B cell (primary cell): ENCODE results near the gene PORCN. TPM values are rescaled to one million over a fixed set of nuclear protein-coding genes. Genes with fewer than 3 reads are reported as not detected.
A peak's percentile ranks its signal among the peaks of the same experiment; 100 is the strongest.

Experiments
- ATAC-seq: fragments of 200-7000 bp; cut with Tn5 transposase; one replicate; pipeline ENCODE4 v1.10.0; 2021; ENCODE audit warnings: low read depth, mild to moderate bottlenecking, moderate number of reproducible peaks, moderate library complexity
- CTCF ChIA-PET: fragments of 350-600 bp; sonication (Branson Sonifier 250); formaldehyde crosslinking; loops from one replicate; lab custom pipeline; 2021; ENCODE audit warnings: antibody characterized with exemption, inconsistent platforms; lab: Charles Lee
- POLR2A ChIA-PET: fragments of 350-600 bp; sonication (Branson Sonifier 250); formaldehyde crosslinking; loops from one replicate; lab custom pipeline; 2021; ENCODE audit warnings: antibody characterized with exemption; lab: Charles Lee
- DNase-seq: peaks from one replicate; pipeline ENCODE4 v3.0.0; 2013
- H2AFZ ChIP-seq: 2 replicates; pipeline ENCODE4 v1.6.1; 2012; ENCODE audit warnings: mild to moderate bottlenecking, low read depth, low read length; ENCODE audit not compliant: insufficient read depth, poor library complexity, severe bottlenecking
- H3K27ac ChIP-seq, 2 donors: 1 replicate in 1 of 2; 2 replicates in 1 of 2; pipeline ENCODE4 v1.5.1; 2012 to 2013; ENCODE audit warnings: low read length in 2 of 2, mild to moderate bottlenecking in 2 of 2, moderate library complexity in 1 of 2
- H3K27me3 ChIP-seq, 4 experiments: fragments of 200-600 bp in 1 of 4; sonication (generic) in 1 of 4; replicated peaks in 1 of 4; 1 replicate in 2 of 4; 2 replicates in 2 of 4; pipeline versions ENCODE4 v1.6.1 to v1.7.0; 2013 to 2016; ENCODE audit warnings: low read length in 3 of 4, mild to moderate bottlenecking in 2 of 4, mixed read lengths in 1 of 4, moderate library complexity in 1 of 4; ENCODE audit not compliant: insufficient read depth in 4 of 4, control insufficient read depth in 3 of 4; ENCODE audit errors: control extremely low read depth in 1 of 4
- H3K36me3 ChIP-seq, 2 experiments: replicated peaks in 1 of 2; 1 replicate in 1 of 2; 2 replicates in 1 of 2; pipeline versions ENCODE4 v1.6.1 to v1.7.1; 2013; ENCODE audit warnings: low read length in 1 of 2; ENCODE audit not compliant: insufficient read depth in 2 of 2, control insufficient read depth in 1 of 2; ENCODE audit errors: control extremely low read depth in 1 of 2, extremely low read depth in 1 of 2
- H3K4me1 ChIP-seq, 2 donors: fragments of 200-600 bp in 1 of 2; sonication (generic) in 1 of 2; 1 replicate in 1 of 2; 2 replicates in 1 of 2; pipeline versions ENCODE4 v1.5.1 to v1.6.1; 2013 to 2017; ENCODE audit warnings: low read length in 2 of 2; ENCODE audit not compliant: control insufficient read depth in 2 of 2, insufficient read depth in 2 of 2
- H3K4me2 ChIP-seq: replicated peaks from 2 replicates; pipeline ENCODE3; 2012; ENCODE audit warnings: mild to moderate bottlenecking, low read depth, low read length; ENCODE audit not compliant: poor library complexity, severe bottlenecking
- H3K4me3 ChIP-seq, 5 experiments: fragments of 200-600 bp in 1 of 5; sonication (generic) in 1 of 5; 1 replicate in 3 of 5; 2 replicates in 2 of 5; pipeline versions ENCODE4 v1.5.1 to v1.7.0; 2011 to 2016; ENCODE audit warnings: low read length in 4 of 5, mild to moderate bottlenecking in 4 of 5, low read depth in 2 of 5, control low read depth in 1 of 5, moderate library complexity in 1 of 5; ENCODE audit not compliant: insufficient read depth in 1 of 5; ENCODE audit errors: control extremely low read depth in 1 of 5, extremely low read depth in 1 of 5
- H3K79me2 ChIP-seq: fragments of 200-600 bp; sonication (generic); one replicate; pipeline ENCODE4 v1.6.0; 2016; ENCODE audit warnings: low read length; ENCODE audit not compliant: control insufficient read depth, insufficient read depth
- H3K9ac ChIP-seq: fragments of 200-600 bp; sonication (generic); 2 replicates; pipeline ENCODE4 v1.6.1; 2017; ENCODE audit warnings: mild to moderate bottlenecking, low read length, moderate library complexity
- H3K9me3 ChIP-seq, 3 donors: one replicate each; pipeline versions ENCODE4 v1.6.1 to v1.7.1; 2013; ENCODE audit warnings: low read length in 2 of 3; ENCODE audit not compliant: control insufficient read depth in 2 of 3, insufficient read depth in 1 of 3; ENCODE audit errors: control extremely low read depth in 1 of 3
- H4K20me1 ChIP-seq: 2 replicates; pipeline ENCODE4 v1.6.0; 2012; ENCODE audit warnings: mild to moderate bottlenecking, low read length; ENCODE audit not compliant: insufficient read depth, control insufficient read depth, poor library complexity, severe bottlenecking
- H3K27ac Mint-ChIP-seq: one replicate; pipeline ENCODE4 v1.8.0; 2021; ENCODE audit warnings: mixed read lengths
- H3K27me3 Mint-ChIP-seq: one replicate; pipeline ENCODE4 v1.8.0; 2021; ENCODE audit warnings: mixed read lengths
- H3K4me1 Mint-ChIP-seq: one replicate; pipeline ENCODE4 v1.8.0; 2021; ENCODE audit warnings: mixed read lengths
- H3K4me3 Mint-ChIP-seq: one replicate; pipeline ENCODE4 v1.8.0; 2021; ENCODE audit warnings: mixed read lengths
- H3K9me3 Mint-ChIP-seq: one replicate; pipeline ENCODE4 v1.8.0; 2022; ENCODE audit warnings: mixed read lengths; ENCODE audit not compliant: insufficient read depth
- CTCF ChIP-seq: fragments of 200-600 bp; IDR thresholded peaks from one replicate; pipeline ENCODE4 v1.8.0; 2022; ENCODE audit warnings: antibody characterized with exemption, mild to moderate bottlenecking
- EZH2 ChIP-seq: IDR thresholded peaks from 2 replicates; pipeline ENCODE4 v1.6.1; 2012; ENCODE audit warnings: borderline replicate concordance, low read depth, mild to moderate bottlenecking, moderate library complexity, low read length; ENCODE audit not compliant: insufficient read depth, poor library complexity, severe bottlenecking
- WGBS: methylation state at CpG from one replicate; pipeline ENCODE4 v1.1.5; 2013; ENCODE audit warnings: missing lambda C conversion rate; ENCODE audit not compliant: insufficient coverage; 5-methylcytosine and 5-hydroxymethylcytosine counted together
- intact Hi-C: fragments of 100-400 bp; cut with micrococcal nuclease; formaldehyde crosslinking; loops from one replicate; pipeline ENCODE4 v1.10.0; 2022
- polyA plus RNA-seq: library from polyadenylated mRNA; depleted of rRNA; stranded (reverse); fragments of >200 nt; gene quantifications from 2 replicates; pipeline ENCODE4 v1.2.3, GENCODE V29; 2012
- total RNA-seq, 2 donors: library from RNA; stranded (reverse); fragments of 120-200 nt in 1 of 2; gene quantifications; 1 replicate in 1 of 2; 2 replicates in 1 of 2; pipeline versions ENCODE4 v1.2.3 to v1.2.4, GENCODE V29; 2013 to 2022

Gene PORCN
- total and polyA plus RNA-seq, 2 donors (not counting 1 experiment from before 2014, with no cell fraction given), result 12.8 to 18.5 TPM

- H3K4me1 Mint-ChIP-seq, result peaks cover 12% of the 10 kb centered on the region
- Histone ChIP-seq H3K4me2 (peak within 1 kb of the TSS; percentile 77), H3K4me3 (peak within 1 kb of the TSS; percentile 47 to 72 (median 62)), H3K79me2 (peaks cover 15% of the 10 kb centered on the region), H3K4me1 (peaks cover 12 to 19% of the 10 kb centered on the region in 2 donors), H4K20me1 (no peaks in the 10 kb centered on the region), H3K9me3 (no peaks in the 10 kb centered on the region), H3K27ac (peak within 1 kb of the TSS; percentile 74), H3K27me3 (no peaks in the 10 kb centered on the region), H3K9ac (peak within 1 kb of the TSS; percentile 76), H2AFZ (peak within 1 kb of the TSS; percentile 67), H3K36me3 (peaks cover 0 to 1% of the 10 kb centered on the region in 2 experiments)
- H3K27me3 Mint-ChIP-seq, result no peaks in the 10 kb centered on the region
- intact Hi-C loops, result loop anchor here (1.0 to 5.0 kb wide), 3 partner anchors 18 to 53 kb away; partner anchors contain the start of genes FTSJ1, RBM3 and TBC1D25
- no peaks in the 10 kb centered on the region for H3K9me3 Mint-ChIP-seq
- peak; percentile 94 for DNase-seq
- peak within 1 kb of the TSS; percentile 87 for H3K4me3 Mint-ChIP-seq
- peak within 1 kb of the TSS; percentile 89 for H3K27ac Mint-ChIP-seq
- no peak for TF ChIP-seq EZH2
- TF ChIP-seq CTCF, result no peak
- ChIA-PET CTCF (interaction anchor here (1.0 kb wide), 1 partner anchor 53 kb away, joined by 3 read pairs; the partner anchor contains the start of gene RBM3), POLR2A (interaction anchor here (0.6 to 1.5 kb wide), 7 partner anchors 13 to 908 kb away, joined by 3 to 10 read pairs (median 4); partner anchors contain the start of gene RBM3)
- peak; percentile 97 for ATAC-seq
- 2% methylated on average over 24 of the region's 66 CpGs for WGBS
These were observed 12.8 kb downstream of the PORCN start, which contains the start of gene EBP for GRCh38 chrX:48521353-48522243. Gene EBP (plus strand): TSS chrX:48521808. CDS start chrX:48523772, 1,964 bp downstream.
